Osteoblast (primary cell): ENCODE data around the gene GNAT3. TPM values are rescaled to one million over a fixed set of nuclear protein-coding genes. Genes with fewer than 3 reads are reported as not detected.

Source experiments
- DNase-seq: peaks from one replicate; pipeline ENCODE4 v3.0.0; 2011; ENCODE audit warnings: low spot score, mixed read lengths; ENCODE audit not compliant: insufficient read length; ENCODE audit errors: missing footprints
- H2AFZ ChIP-seq: 2 replicates; pipeline ENCODE4 v1.6.0; 2011; ENCODE audit warnings: mild to moderate bottlenecking, low read length
- H3K27ac ChIP-seq: 2 replicates; pipeline ENCODE4 v1.5.1; 2011; ENCODE audit warnings: mild to moderate bottlenecking, low read depth, low read length, moderate library complexity
- H3K27me3 ChIP-seq: 2 replicates; pipeline ENCODE4 v1.6.0; 2012; ENCODE audit warnings: mild to moderate bottlenecking, control low read depth, inconsistent platforms, low read length, moderate library complexity; ENCODE audit not compliant: insufficient read depth
- H3K36me3 ChIP-seq: 2 replicates; pipeline ENCODE4 v1.5.1; 2011; ENCODE audit warnings: mild to moderate bottlenecking, low read length, control low read depth, moderate library complexity; ENCODE audit not compliant: insufficient read depth
- H3K4me1 ChIP-seq: 2 replicates; pipeline ENCODE4 v1.5.1; 2011; ENCODE audit warnings: mild to moderate bottlenecking, low read length, control low read depth, moderate library complexity; ENCODE audit not compliant: insufficient read depth
- H3K4me2 ChIP-seq: 2 replicates; pipeline ENCODE4 v1.6.0; 2011; ENCODE audit warnings: mild to moderate bottlenecking, low read length; ENCODE audit not compliant: insufficient read depth
- H3K4me3 ChIP-seq: fragments of 200-600 bp; sonication (generic); 3 replicates; pipeline ENCODE4 v1.5.1; 2012; ENCODE audit warnings: mild to moderate bottlenecking, low read length, inconsistent platforms; ENCODE audit not compliant: insufficient read depth
- H3K79me2 ChIP-seq: 2 replicates; pipeline ENCODE4 v1.6.0; 2012; ENCODE audit warnings: mild to moderate bottlenecking, low read length, control low read depth, inconsistent platforms; ENCODE audit not compliant: insufficient read depth
- H3K9me3 ChIP-seq: 2 replicates; pipeline ENCODE4 v1.5.1; 2011; ENCODE audit warnings: low read depth, low read length, control low read depth
- H4K20me1 ChIP-seq: 2 replicates; pipeline ENCODE4 v1.6.0; 2012; ENCODE audit warnings: mild to moderate bottlenecking, low read length, control low read depth; ENCODE audit not compliant: insufficient read depth
- CTCF ChIP-seq: IDR thresholded peaks from 2 replicates; pipeline ENCODE4 v1.5.1; 2011; ENCODE audit warnings: mild to moderate bottlenecking, low read depth, low read length, moderate library complexity; ENCODE audit errors: extremely low read depth
- total RNA-seq: library from RNA; depleted of rRNA; stranded (reverse); fragments of >200 nt; gene quantifications from 2 replicates; pipeline ENCODE4 v1.2.3, GENCODE V29; 2012

Gene GNAT3
- total RNA-seq, 1 donor = not detected

DNA sequence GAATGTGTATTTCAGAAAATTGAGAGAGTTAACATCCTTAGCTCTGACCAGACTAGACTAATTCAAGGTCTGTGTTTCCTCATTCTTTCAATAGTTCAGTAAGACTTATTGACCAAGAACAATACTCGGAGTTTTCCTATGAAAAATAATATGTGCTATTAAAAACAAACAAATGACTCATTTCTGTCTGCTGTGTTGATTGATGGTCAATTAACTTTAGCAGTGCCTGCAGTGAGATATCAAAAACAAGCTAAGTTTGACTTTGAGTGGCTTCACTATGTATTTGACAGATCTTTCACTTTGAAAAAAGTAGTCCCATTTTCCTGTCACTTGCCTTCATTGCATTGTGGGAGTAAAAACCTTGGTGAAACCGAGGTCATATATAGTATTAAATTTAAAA lies 91.0 kb downstream of the GNAT3 start:
- Histone ChIP-seq H4K20me1 (no peaks in the 10 kb centered on the region), H3K27ac (no peak overlapping the region), H3K27me3 (no peaks in the 10 kb centered on the region), H3K79me2 (no peaks in the 10 kb centered on the region), H3K9me3 (no peaks in the 10 kb centered on the region), H2AFZ (no peak overlapping the region), H3K4me1 (no peaks in the 10 kb centered on the region), H3K4me3 (no peak overlapping the region), H3K36me3 (no peaks in the 10 kb centered on the region), H3K4me2 (no peak overlapping the region)
- no peak for TF ChIP-seq CTCF
- peak; percentile 45 for DNase-seq

DNA sequence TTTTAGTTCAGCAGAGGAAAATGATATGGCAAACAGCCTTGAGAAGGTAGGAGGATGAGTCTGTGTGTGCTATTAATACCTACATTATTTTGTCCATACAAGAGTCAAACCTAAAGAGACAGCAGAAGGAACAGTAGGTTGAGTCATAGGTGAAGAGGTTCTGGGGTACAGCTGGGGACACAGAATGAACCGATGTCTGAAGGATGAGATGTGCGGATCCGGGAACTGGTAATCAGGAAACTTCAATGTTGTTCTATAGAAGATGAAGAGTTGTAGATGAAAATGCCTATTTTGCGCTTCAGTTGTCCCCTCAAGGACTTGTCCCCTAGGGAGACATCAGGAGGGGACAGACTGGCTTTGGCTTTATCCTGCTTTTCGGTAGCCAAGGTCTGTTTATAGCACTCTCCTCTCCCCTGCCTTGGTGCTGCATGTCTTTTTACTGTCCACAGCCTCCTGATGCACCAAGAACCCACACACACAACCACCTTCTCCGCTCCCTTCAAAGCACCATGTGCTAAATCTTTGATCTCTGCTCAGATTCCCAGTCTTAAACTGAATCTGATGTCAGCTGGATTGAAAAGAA lies 94.6 kb downstream of the GNAT3 start:
- no peak for DNase-seq
- H3K9me3 ChIP-seq = no peaks in the 10 kb centered on the region
- no peaks in the 10 kb centered on the region for H3K27me3 ChIP-seq
- no peak for TF ChIP-seq CTCF
- H3K27ac ChIP-seq = no peak overlapping the region
- H4K20me1 ChIP-seq = no peaks in the 10 kb centered on the region
- no peak overlapping the region for H3K4me3 ChIP-seq
- no peaks in the 10 kb centered on the region for H3K36me3 ChIP-seq
- no peaks in the 10 kb centered on the region for H3K79me2 ChIP-seq
- H2AFZ ChIP-seq = no peak overlapping the region
- H3K4me1 ChIP-seq = peaks cover 10% of the 10 kb centered on the region
- no peak overlapping the region for H3K4me2 ChIP-seq

DNA sequence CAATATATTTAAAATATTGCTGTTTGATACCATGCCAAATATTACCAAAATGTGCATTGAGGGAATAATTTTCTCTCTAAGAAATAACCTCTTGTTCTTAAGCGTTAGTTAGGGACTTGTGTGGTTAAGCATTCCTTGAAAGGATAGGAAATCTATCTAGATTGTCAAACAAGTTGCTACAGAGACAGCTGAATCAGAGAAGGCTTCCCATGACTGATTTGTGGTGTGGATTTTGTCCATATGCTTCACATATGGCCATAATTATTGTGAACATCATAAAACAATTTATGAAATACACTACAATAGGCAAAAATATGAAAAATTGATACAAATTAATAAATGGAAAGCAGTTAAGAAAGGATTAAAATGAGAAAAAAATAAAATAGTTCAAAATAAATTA lies 96.3 kb downstream of the GNAT3 start:
- H2AFZ ChIP-seq = no peak overlapping the region
- no peaks in the 10 kb centered on the region for H3K27me3 ChIP-seq
- no peaks in the 10 kb centered on the region for H3K79me2 ChIP-seq
- H3K27ac ChIP-seq = no peak overlapping the region
- no peak for DNase-seq
- no peak overlapping the region for H3K4me2 ChIP-seq
- no peak overlapping the region for H3K4me3 ChIP-seq
- peaks cover 16% of the 10 kb centered on the region for H3K4me1 ChIP-seq
- no peaks in the 10 kb centered on the region for H3K36me3 ChIP-seq
- H4K20me1 ChIP-seq = no peaks in the 10 kb centered on the region
- TF ChIP-seq CTCF = no peak
- H3K9me3 ChIP-seq = no peaks in the 10 kb centered on the region

- no peaks in the 10 kb centered on the region for H3K27me3 ChIP-seq
- H3K4me1 ChIP-seq = peaks cover 20% of the 10 kb centered on the region
- no peak overlapping the region for H3K4me3 ChIP-seq
- DNase-seq = no peak
- no peak for TF ChIP-seq CTCF
- no peak overlapping the region for H3K27ac ChIP-seq
- H3K79me2 ChIP-seq = no peaks in the 10 kb centered on the region
- no peak overlapping the region for H2AFZ ChIP-seq
- no peaks in the 10 kb centered on the region for H4K20me1 ChIP-seq
- no peaks in the 10 kb centered on the region for H3K36me3 ChIP-seq
- no peak overlapping the region for H3K4me2 ChIP-seq
- H3K9me3 ChIP-seq = no peaks in the 10 kb centered on the region
Measured at GRCh38 chr7:80415114-80415513, 96.8 kb downstream of the GNAT3 start.
